Measurements from ENCODE around the gene NTPCR. TPM values are rescaled to one million over a fixed set of nuclear protein-coding genes. Genes with fewer than 3 reads are reported as not detected.

Gene NTPCR
- total and polyA plus RNA-seq, 3 donors from 2014 or later: 25.5 to 85.1 (median 38.8) TPM

DNA sequence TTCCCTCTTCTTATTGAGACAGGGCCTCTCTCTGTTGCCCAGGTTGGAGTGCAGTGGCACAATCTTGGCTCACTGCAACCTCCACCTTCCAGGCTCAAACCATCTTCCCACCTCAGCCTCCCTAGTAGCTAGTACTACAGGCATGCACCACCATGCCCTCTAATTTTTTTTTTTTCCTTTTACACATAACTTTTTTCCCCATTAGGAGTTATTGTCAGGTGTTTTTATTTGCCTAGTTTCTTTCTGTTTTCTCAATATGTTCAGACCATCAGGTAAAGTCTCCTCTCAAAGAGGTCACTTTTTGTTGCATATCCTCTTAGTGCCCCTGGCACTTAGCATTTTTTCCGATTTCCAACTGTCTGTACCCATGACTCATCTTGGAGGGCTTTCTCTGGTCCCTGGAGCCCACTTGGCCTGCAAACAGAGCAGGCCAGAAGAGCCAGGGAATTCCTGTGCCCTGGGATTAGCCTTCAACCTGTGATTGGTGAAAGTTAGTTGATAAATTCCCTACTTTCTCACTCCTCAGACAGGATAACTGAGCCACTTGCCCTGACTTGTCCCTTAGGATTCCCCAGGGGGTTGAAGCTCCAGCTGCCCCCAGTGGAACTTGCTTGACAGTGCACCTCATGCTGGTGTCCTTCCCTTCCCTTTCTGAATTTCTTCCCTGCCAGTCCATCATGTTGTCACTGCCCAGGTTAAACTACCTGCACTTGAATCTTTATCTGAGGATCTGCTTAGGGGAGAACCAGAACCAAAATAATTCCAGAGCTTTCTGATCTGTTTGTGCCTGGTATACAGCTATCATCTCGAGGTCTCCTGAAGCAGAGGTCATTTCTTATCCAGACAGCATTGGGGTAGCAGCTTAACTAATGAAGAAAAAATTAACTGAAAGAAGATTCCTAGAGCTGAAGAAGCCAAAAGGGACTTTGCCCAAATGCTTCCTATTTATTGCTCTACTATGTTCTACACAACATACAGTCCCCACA is 2.4 kb downstream of the NTPCR start:
- H3K27ac ChIP-seq: no peak overlapping the region
- 91 to 94% methylated on average over 2 of the region's 2 CpGs for WGBS, 2 donors
- H3K4me1 ChIP-seq: no peaks in the 10 kb centered on the region
- TF ChIP-seq, protein P1, sequence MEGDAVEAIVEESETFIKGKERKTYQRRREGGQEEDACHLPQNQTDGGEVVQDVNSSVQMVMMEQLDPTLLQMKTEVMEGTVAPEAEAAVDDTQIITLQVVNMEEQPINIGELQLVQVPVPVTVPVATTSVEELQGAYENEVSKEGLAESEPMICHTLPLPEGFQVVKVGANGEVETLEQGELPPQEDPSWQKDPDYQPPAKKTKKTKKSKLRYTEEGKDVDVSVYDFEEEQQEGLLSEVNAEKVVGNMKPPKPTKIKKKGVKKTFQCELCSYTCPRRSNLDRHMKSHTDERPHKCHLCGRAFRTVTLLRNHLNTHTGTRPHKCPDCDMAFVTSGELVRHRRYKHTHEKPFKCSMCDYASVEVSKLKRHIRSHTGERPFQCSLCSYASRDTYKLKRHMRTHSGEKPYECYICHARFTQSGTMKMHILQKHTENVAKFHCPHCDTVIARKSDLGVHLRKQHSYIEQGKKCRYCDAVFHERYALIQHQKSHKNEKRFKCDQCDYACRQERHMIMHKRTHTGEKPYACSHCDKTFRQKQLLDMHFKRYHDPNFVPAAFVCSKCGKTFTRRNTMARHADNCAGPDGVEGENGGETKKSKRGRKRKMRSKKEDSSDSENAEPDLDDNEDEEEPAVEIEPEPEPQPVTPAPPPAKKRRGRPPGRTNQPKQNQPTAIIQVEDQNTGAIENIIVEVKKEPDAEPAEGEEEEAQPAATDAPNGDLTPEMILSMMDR (IDR thresholded peaks at IDR 0.05): peak; percentile 14 to 59 (median 48)
- no peak for TF ChIP-seq POLR2A (IDR thresholded peaks at IDR 0.05)
- peak; percentile 50 for DNase-seq
- no peaks in the 10 kb centered on the region for H3K9me3 ChIP-seq
- H3K27me3 ChIP-seq: no peaks in the 10 kb centered on the region
- no peak overlapping the region for H3K4me3 ChIP-seq
- no peaks in the 10 kb centered on the region for H3K36me3 ChIP-seq (ENCODE audit: low read depth, missing control alignments)
- intact Hi-C loops (cut with DNase I; ENCODE audit: low total_unique reads): no loop called here

DNA sequence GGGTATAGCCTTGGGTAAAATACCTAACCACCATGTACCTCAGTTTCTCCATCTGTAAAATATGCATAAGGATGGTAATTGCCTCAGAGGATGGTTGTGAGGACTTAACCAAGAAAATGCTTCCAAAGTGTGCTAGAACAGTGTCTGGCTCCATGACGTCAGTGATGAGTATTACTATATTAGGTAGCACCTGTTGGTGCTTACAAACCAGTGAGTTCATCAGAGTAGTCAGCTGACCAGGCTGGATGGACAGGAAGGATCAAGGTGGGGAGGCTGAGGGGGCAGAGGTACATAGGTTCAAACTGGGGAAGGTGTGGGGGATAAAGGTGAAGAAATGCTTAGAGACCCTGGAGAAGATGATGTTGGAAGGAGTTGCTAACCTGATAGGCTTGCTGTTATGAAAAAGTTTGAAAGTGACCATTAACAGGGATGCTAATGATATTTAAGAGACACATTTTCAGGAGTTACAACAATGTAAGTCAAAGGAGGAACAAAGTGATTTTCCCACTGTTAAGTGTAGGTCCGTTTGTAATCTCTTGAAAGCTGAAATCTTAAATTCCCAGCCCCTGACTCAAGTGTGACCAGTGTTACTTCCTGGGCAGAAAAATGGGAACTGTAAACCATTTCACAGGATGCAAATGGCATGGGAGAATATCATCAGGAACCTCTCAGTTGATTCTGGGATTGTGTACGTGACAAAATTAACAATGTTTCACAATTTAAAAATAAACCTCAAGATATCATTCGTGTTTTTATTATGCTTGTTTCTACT is 4.4 kb downstream of the NTPCR start:
- intact Hi-C loops (cut with DNase I; ENCODE audit: low total_unique reads): no loop called here

DNA sequence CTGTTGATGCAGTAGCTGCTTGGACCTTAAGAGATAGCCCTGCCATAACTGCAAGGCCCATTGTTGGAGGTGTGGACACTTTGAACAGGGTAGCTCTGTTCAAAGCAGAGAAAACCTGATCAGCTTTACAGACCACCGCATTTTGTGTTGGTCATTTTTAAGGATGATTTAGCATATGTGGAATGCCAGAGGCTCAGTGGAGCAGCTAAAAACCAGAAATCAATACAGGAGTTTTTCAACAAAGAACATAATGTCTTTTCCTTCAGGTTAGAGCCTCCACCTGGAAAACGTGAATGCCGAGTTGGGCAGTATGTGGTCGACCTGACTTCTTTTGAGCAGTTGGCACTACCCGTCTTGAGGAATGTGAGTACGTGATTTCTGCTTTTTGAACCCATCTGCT is 5.7 kb downstream of the NTPCR start:
- no peaks in the 10 kb centered on the region for H3K9me3 ChIP-seq
- no peaks in the 10 kb centered on the region for H3K36me3 ChIP-seq (ENCODE audit: low read depth, missing control alignments)
- intact Hi-C loops (cut with DNase I; ENCODE audit: low total_unique reads): no loop called here
- no peaks in the 10 kb centered on the region for H3K4me1 ChIP-seq
- TF ChIP-seq POLR2A (IDR thresholded peaks at IDR 0.05): no peak
- TF ChIP-seq, protein P1 (IDR thresholded peaks at IDR 0.05): no peak
- H3K27me3 ChIP-seq: no peaks in the 10 kb centered on the region
- no peak for DNase-seq
- no peak overlapping the region for H3K4me3 ChIP-seq
- no peak overlapping the region for H3K27ac ChIP-seq
- 95 to 98% methylated on average over 6 of the region's 6 CpGs for WGBS, 2 donors

More for the DNA sequence above, 4.4 kb downstream of the NTPCR start:
- WGBS, 2 donors: 69 to 72% methylated on average over 4 of the region's 4 CpGs
- no peaks in the 10 kb centered on the region for H3K36me3 ChIP-seq (ENCODE audit: low read depth, missing control alignments)
- DNase-seq: no peak
- H3K4me3 ChIP-seq: no peak overlapping the region
- H3K4me1 ChIP-seq: no peaks in the 10 kb centered on the region
- no peaks in the 10 kb centered on the region for H3K27me3 ChIP-seq
- TF ChIP-seq, protein P1 (IDR thresholded peaks at IDR 0.05): no peak
- H3K27ac ChIP-seq: no peak overlapping the region
- no peaks in the 10 kb centered on the region for H3K9me3 ChIP-seq

DNA sequence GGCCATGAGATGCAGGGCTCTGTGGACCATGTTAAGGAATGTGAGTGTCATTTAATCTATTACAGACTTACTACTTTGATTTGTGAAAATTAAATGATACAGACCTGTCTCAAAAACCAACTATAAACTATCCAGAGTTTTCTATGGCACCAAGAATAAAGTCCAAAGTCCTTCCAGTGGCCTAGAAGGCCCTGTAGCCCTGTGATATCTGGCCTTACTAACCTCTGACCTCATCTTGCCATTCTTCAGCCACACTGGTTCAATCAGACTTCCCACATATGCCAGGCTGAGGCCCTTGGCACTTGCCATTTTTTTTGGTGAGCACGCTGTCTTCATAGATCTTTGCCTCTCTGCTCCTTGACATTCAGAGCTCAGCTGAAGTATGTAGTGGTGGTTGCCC is 7.7 kb downstream of the NTPCR start:
- Histone ChIP-seq H3K36me3 (ENCODE audit: low read depth, missing control alignments) (no peaks in the 10 kb centered on the region), H3K27me3 (no peaks in the 10 kb centered on the region), H3K4me3 (no peak overlapping the region), H3K9me3 (no peaks in the 10 kb centered on the region), H3K4me1 (no peaks in the 10 kb centered on the region), H3K27ac (no peak overlapping the region)
- WGBS, 2 donors: 90 to 100% methylated on average over 1 of the region's 1 CpG
- TF ChIP-seq, protein P1 (IDR thresholded peaks at IDR 0.05): no peak
- no peak for TF ChIP-seq POLR2A (IDR thresholded peaks at IDR 0.05)
- intact Hi-C loops (cut with DNase I; ENCODE audit: low total_unique reads): no loop called here
- no peak for DNase-seq
